B cell (primary cell): ENCODE measurements around the gene CTDSPL. TPM values are rescaled to one million over a fixed set of nuclear protein-coding genes. Genes with fewer than 3 reads are reported as not detected.
"Not testable (repeated sequence)": the region's sequence is repeated elsewhere in the genome, so short reads cannot be mapped to it uniquely, and the experiment has no call there.

ENCODE experiments used
- ATAC-seq: fragments of 200-7000 bp; cut with Tn5 transposase; one replicate; pipeline ENCODE4 v1.10.0; 2021; ENCODE audit warnings: low read depth, mild to moderate bottlenecking, moderate number of reproducible peaks, moderate library complexity
- CTCF ChIA-PET: fragments of 350-600 bp; sonication (Branson Sonifier 250); formaldehyde crosslinking; loops from one replicate; lab custom pipeline; 2021; ENCODE audit warnings: antibody characterized with exemption, inconsistent platforms; lab: Charles Lee
- POLR2A ChIA-PET: fragments of 350-600 bp; sonication (Branson Sonifier 250); formaldehyde crosslinking; loops from one replicate; lab custom pipeline; 2021; ENCODE audit warnings: antibody characterized with exemption; lab: Charles Lee
- DNase-seq: peaks from one replicate; pipeline ENCODE4 v3.0.0; 2013
- H2AFZ ChIP-seq: 2 replicates; pipeline ENCODE4 v1.6.1; 2012; ENCODE audit warnings: mild to moderate bottlenecking, low read depth, low read length; ENCODE audit not compliant: insufficient read depth, poor library complexity, severe bottlenecking
- H3K27ac ChIP-seq, 2 donors: 1 replicate in 1 of 2; 2 replicates in 1 of 2; pipeline ENCODE4 v1.5.1; 2012 to 2013; ENCODE audit warnings: low read length in 2 of 2, mild to moderate bottlenecking in 2 of 2, moderate library complexity in 1 of 2
- H3K27me3 ChIP-seq, 4 experiments: fragments of 200-600 bp in 1 of 4; sonication (generic) in 1 of 4; replicated peaks in 1 of 4; 1 replicate in 2 of 4; 2 replicates in 2 of 4; pipeline versions ENCODE4 v1.6.1 to v1.7.0; 2013 to 2016; ENCODE audit warnings: low read length in 3 of 4, mild to moderate bottlenecking in 2 of 4, mixed read lengths in 1 of 4, moderate library complexity in 1 of 4; ENCODE audit not compliant: insufficient read depth in 4 of 4, control insufficient read depth in 3 of 4; ENCODE audit errors: control extremely low read depth in 1 of 4
- H3K36me3 ChIP-seq, 2 experiments: replicated peaks in 1 of 2; 1 replicate in 1 of 2; 2 replicates in 1 of 2; pipeline versions ENCODE4 v1.6.1 to v1.7.1; 2013; ENCODE audit warnings: low read length in 1 of 2; ENCODE audit not compliant: insufficient read depth in 2 of 2, control insufficient read depth in 1 of 2; ENCODE audit errors: control extremely low read depth in 1 of 2, extremely low read depth in 1 of 2
- H3K4me1 ChIP-seq, 2 donors: fragments of 200-600 bp in 1 of 2; sonication (generic) in 1 of 2; 1 replicate in 1 of 2; 2 replicates in 1 of 2; pipeline versions ENCODE4 v1.5.1 to v1.6.1; 2013 to 2017; ENCODE audit warnings: low read length in 2 of 2; ENCODE audit not compliant: control insufficient read depth in 2 of 2, insufficient read depth in 2 of 2
- H3K4me2 ChIP-seq: replicated peaks from 2 replicates; pipeline ENCODE3; 2012; ENCODE audit warnings: mild to moderate bottlenecking, low read depth, low read length; ENCODE audit not compliant: poor library complexity, severe bottlenecking
- H3K4me3 ChIP-seq, 5 experiments: fragments of 200-600 bp in 1 of 5; sonication (generic) in 1 of 5; 1 replicate in 3 of 5; 2 replicates in 2 of 5; pipeline versions ENCODE4 v1.5.1 to v1.7.0; 2011 to 2016; ENCODE audit warnings: low read length in 4 of 5, mild to moderate bottlenecking in 4 of 5, low read depth in 2 of 5, control low read depth in 1 of 5, moderate library complexity in 1 of 5; ENCODE audit not compliant: insufficient read depth in 1 of 5; ENCODE audit errors: control extremely low read depth in 1 of 5, extremely low read depth in 1 of 5
- H3K79me2 ChIP-seq: fragments of 200-600 bp; sonication (generic); one replicate; pipeline ENCODE4 v1.6.0; 2016; ENCODE audit warnings: low read length; ENCODE audit not compliant: control insufficient read depth, insufficient read depth
- H3K9ac ChIP-seq: fragments of 200-600 bp; sonication (generic); 2 replicates; pipeline ENCODE4 v1.6.1; 2017; ENCODE audit warnings: mild to moderate bottlenecking, low read length, moderate library complexity
- H3K9me3 ChIP-seq, 3 donors: one replicate each; pipeline versions ENCODE4 v1.6.1 to v1.7.1; 2013; ENCODE audit warnings: low read length in 2 of 3; ENCODE audit not compliant: control insufficient read depth in 2 of 3, insufficient read depth in 1 of 3; ENCODE audit errors: control extremely low read depth in 1 of 3
- H4K20me1 ChIP-seq: 2 replicates; pipeline ENCODE4 v1.6.0; 2012; ENCODE audit warnings: mild to moderate bottlenecking, low read length; ENCODE audit not compliant: insufficient read depth, control insufficient read depth, poor library complexity, severe bottlenecking
- H3K27ac Mint-ChIP-seq: one replicate; pipeline ENCODE4 v1.8.0; 2021; ENCODE audit warnings: mixed read lengths
- H3K27me3 Mint-ChIP-seq: one replicate; pipeline ENCODE4 v1.8.0; 2021; ENCODE audit warnings: mixed read lengths
- H3K4me1 Mint-ChIP-seq: one replicate; pipeline ENCODE4 v1.8.0; 2021; ENCODE audit warnings: mixed read lengths
- H3K4me3 Mint-ChIP-seq: one replicate; pipeline ENCODE4 v1.8.0; 2021; ENCODE audit warnings: mixed read lengths
- H3K9me3 Mint-ChIP-seq: one replicate; pipeline ENCODE4 v1.8.0; 2022; ENCODE audit warnings: mixed read lengths; ENCODE audit not compliant: insufficient read depth
- EZH2 ChIP-seq: IDR thresholded peaks from 2 replicates; pipeline ENCODE4 v1.6.1; 2012; ENCODE audit warnings: borderline replicate concordance, low read depth, mild to moderate bottlenecking, moderate library complexity, low read length; ENCODE audit not compliant: insufficient read depth, poor library complexity, severe bottlenecking
- WGBS: methylation state at CpG from one replicate; pipeline ENCODE4 v1.1.5; 2013; ENCODE audit warnings: missing lambda C conversion rate; ENCODE audit not compliant: insufficient coverage; 5-methylcytosine and 5-hydroxymethylcytosine counted together
- intact Hi-C: fragments of 100-400 bp; cut with micrococcal nuclease; formaldehyde crosslinking; loops from one replicate; pipeline ENCODE4 v1.10.0; 2022
- polyA plus RNA-seq: library from polyadenylated mRNA; depleted of rRNA; stranded (reverse); fragments of >200 nt; gene quantifications from 2 replicates; pipeline ENCODE4 v1.2.3, GENCODE V29; 2012
- total RNA-seq, 2 donors: library from RNA; stranded (reverse); fragments of 120-200 nt in 1 of 2; gene quantifications; 1 replicate in 1 of 2; 2 replicates in 1 of 2; pipeline versions ENCODE4 v1.2.3 to v1.2.4, GENCODE V29; 2013 to 2022
- TF ChIP-seq, protein P1 (sequence below): fragments of 200-600 bp; IDR thresholded peaks from one replicate; pipeline ENCODE4 v1.8.0; 2022; ENCODE audit warnings: antibody characterized with exemption, mild to moderate bottlenecking

Gene CTDSPL
- total and polyA plus RNA-seq, 2 donors (not counting 1 experiment from before 2014, with no cell fraction given), result not detected

DNA sequence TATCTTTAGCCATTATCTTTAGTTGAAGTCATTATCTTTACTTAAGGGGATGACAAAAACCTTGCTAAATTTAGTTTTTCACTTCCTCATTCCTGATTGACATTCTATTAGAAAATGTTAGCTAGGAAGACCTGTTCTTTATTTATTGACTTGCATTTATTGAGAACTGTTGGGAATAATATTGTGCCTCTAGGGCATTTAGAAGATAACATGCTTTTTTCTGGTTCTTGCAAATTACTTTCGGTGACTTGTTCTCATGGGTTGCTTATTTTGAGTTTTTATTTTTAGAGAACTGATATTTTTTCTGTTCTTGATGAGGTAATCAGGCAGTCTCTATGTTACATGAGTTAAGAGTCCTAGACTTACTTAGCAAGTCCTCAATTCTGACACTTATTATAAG, 48.3 kb upstream of the CTDSPL start:
- Histone ChIP-seq H3K27me3 (no peaks in the 10 kb centered on the region), H3K9me3 (no peaks in the 10 kb centered on the region), H3K9ac (no peak overlapping the region), H2AFZ (no peak overlapping the region), H3K36me3 (no peaks in the 10 kb centered on the region), H3K4me3 (no peak overlapping the region), H3K4me2 (no peak overlapping the region), H3K27ac (no peak overlapping the region), H4K20me1 (no peaks in the 10 kb centered on the region), H3K79me2 (no peaks in the 10 kb centered on the region), H3K4me1 (peaks cover 0 to 5% of the 10 kb centered on the region in 2 donors)
- no CpG with 5 or more reads among the region's 1 CpG for WGBS
- Mint-ChIP-seq H3K27me3 (peaks cover 9% of the 10 kb centered on the region), H3K27ac (no peak overlapping the region), H3K4me1 (peaks cover 7% of the 10 kb centered on the region), H3K4me3 (no peak overlapping the region), H3K9me3 (no peaks in the 10 kb centered on the region)
- ATAC-seq (no peak), DNase-seq (no peak)
- TF ChIP-seq EZH2, result no peak
- TF ChIP-seq, protein P1, sequence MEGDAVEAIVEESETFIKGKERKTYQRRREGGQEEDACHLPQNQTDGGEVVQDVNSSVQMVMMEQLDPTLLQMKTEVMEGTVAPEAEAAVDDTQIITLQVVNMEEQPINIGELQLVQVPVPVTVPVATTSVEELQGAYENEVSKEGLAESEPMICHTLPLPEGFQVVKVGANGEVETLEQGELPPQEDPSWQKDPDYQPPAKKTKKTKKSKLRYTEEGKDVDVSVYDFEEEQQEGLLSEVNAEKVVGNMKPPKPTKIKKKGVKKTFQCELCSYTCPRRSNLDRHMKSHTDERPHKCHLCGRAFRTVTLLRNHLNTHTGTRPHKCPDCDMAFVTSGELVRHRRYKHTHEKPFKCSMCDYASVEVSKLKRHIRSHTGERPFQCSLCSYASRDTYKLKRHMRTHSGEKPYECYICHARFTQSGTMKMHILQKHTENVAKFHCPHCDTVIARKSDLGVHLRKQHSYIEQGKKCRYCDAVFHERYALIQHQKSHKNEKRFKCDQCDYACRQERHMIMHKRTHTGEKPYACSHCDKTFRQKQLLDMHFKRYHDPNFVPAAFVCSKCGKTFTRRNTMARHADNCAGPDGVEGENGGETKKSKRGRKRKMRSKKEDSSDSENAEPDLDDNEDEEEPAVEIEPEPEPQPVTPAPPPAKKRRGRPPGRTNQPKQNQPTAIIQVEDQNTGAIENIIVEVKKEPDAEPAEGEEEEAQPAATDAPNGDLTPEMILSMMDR, result no peak
- ChIA-PET CTCF (no interaction called here), POLR2A (no interaction called here)
- intact Hi-C loops, result no loop called here

DNA sequence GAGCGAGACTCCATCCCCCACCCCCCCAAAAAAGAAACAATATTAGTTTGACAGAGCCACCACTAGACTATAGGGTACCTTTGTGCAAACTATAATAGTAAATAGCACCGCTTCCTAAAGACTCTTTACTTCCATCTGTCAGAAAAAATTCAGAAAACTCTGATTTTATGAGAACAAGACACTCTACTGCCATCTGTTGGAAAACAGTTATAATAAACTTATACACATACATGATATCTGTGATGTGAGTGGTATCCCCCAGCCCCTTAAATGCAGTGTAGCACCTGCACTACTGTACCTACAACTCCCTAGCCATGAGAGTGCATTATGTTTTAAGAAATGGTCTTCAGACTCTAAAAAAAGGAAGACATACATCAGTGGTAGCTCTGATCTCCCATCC, 47.1 kb upstream of the CTDSPL start:
- TF ChIP-seq, protein P1, result no peak
- Histone ChIP-seq H3K9me3 (no peaks in the 10 kb centered on the region), H3K79me2 (no peaks in the 10 kb centered on the region), H3K36me3 (no peaks in the 10 kb centered on the region), H3K4me3 (no peak overlapping the region), H3K27me3 (no peaks in the 10 kb centered on the region), H3K4me2 (no peak overlapping the region), H2AFZ (no peak overlapping the region), H4K20me1 (no peaks in the 10 kb centered on the region), H3K9ac (no peak overlapping the region), H3K27ac (no peak overlapping the region), H3K4me1 (peaks cover 0 to 5% of the 10 kb centered on the region in 2 donors)
- Mint-ChIP-seq H3K27ac (no peak overlapping the region), H3K4me1 (peaks cover 7% of the 10 kb centered on the region), H3K9me3 (no peaks in the 10 kb centered on the region), H3K4me3 (no peak overlapping the region), H3K27me3 (peaks cover 5% of the 10 kb centered on the region)
- no peak for ATAC-seq
- ChIA-PET CTCF (interaction anchor here (1.1 kb wide), 1 partner anchor 40 kb away, joined by 3 read pairs; no protein-coding TSS in a partner anchor), POLR2A (no interaction called here)
- no CpG with 5 or more reads among the region's 2 CpGs for WGBS
- no peak for DNase-seq
- intact Hi-C loops, result no loop called here

DNA sequence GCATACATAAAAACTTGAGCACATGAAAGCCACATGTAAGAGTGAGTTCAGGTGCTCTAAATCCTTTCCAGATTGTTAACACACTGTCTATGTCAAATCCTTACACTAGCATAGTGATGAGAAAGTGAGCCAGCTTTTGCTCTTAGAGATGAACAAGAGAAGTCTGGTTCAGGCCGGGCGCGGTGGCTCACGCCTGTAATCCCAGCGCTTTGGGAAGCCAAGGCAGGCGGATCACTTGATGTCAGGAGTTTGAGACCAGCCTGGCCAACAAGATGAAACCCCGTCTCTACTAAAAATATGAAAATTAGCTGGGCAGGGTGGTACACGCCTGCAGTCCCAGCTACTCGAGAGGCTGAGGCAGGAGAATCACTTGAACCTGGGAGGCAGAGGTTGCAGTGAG, 46.5 kb upstream of the CTDSPL start:
- H4K20me1 ChIP-seq, H3K27ac Mint-ChIP-seq, H3K4me2 ChIP-seq, H3K36me3 ChIP-seq, H3K27me3 ChIP-seq, H3K9ac ChIP-seq, H3K4me3 Mint-ChIP-seq, H3K79me2 ChIP-seq, intact Hi-C loops, H3K4me1 Mint-ChIP-seq, H3K27me3 Mint-ChIP-seq, H3K27ac ChIP-seq, DNase-seq, H3K9me3 Mint-ChIP-seq, H3K4me3 ChIP-seq, H3K4me1 ChIP-seq, ATAC-seq, H2AFZ ChIP-seq, H3K9me3 ChIP-seq, POLR2A ChIA-PET: not testable (repeated sequence)
- 90% methylated on average over 8 of the region's 9 CpGs for WGBS
- CTCF ChIA-PET, result interaction anchor here (1.1 kb wide), 1 partner anchor 39 kb away, joined by 3 read pairs; no protein-coding TSS in a partner anchor
